H9 (cell line): Measurements from ENCODE around the gene LIMS1. TPM values are rescaled to one million over a fixed set of nuclear protein-coding genes. Genes with fewer than 3 reads are reported as not detected.
"Not testable (repeated sequence)": the region's sequence is repeated elsewhere in the genome, so short reads cannot be mapped to it uniquely, and the experiment has no call there.

Experiments used
- DNase-seq: peaks from one replicate; pipeline ENCODE4 v3.0.0-alpha.2; 2017
- H2AFZ ChIP-seq: one replicate; pipeline ENCODE4 v1.6.1; 2013; ENCODE audit warnings: mild to moderate bottlenecking, low read length, control low read depth, moderate library complexity
- H2AK5ac ChIP-seq: 2 replicates; pipeline ENCODE4 v1.6.1; 2013; ENCODE audit warnings: low read length, control low read depth, mixed read lengths; ENCODE audit not compliant: insufficient read length
- H2BK120ac ChIP-seq: one replicate; pipeline ENCODE4 v1.6.1; 2013; ENCODE audit warnings: low read depth, mild to moderate bottlenecking, low read length, control low read depth, inconsistent platforms; ENCODE audit not compliant: poor library complexity, severe bottlenecking
- H2BK12ac ChIP-seq: 2 replicates; pipeline ENCODE4 v1.6.1; 2013; ENCODE audit warnings: low read length, control low read depth, mixed read lengths, low read depth; ENCODE audit not compliant: insufficient read length
- H2BK15ac ChIP-seq: 2 replicates; pipeline ENCODE4 v1.6.1; 2013; ENCODE audit warnings: low read depth, low read length, control low read depth
- H2BK20ac ChIP-seq: one replicate; pipeline ENCODE4 v1.6.1; 2013; ENCODE audit warnings: low read depth, mild to moderate bottlenecking, low read length, control low read depth, inconsistent platforms; ENCODE audit not compliant: poor library complexity, severe bottlenecking
- H2BK5ac ChIP-seq: 2 replicates; pipeline ENCODE4 v1.6.1; 2013; ENCODE audit warnings: low read length, control low read depth, mixed read lengths; ENCODE audit not compliant: insufficient read length
- H3K14ac ChIP-seq: 2 replicates; pipeline ENCODE4 v1.6.1; 2013; ENCODE audit warnings: low read length, control low read depth; ENCODE audit not compliant: insufficient read depth
- H3K18ac ChIP-seq: 2 replicates; pipeline ENCODE4 v1.6.1; 2013; ENCODE audit warnings: low read depth, mild to moderate bottlenecking, mixed read lengths, low read length, control low read depth; ENCODE audit not compliant: insufficient read length
- H3K23ac ChIP-seq: 2 replicates; pipeline ENCODE4 v1.6.1; 2013; ENCODE audit warnings: low read length, control low read depth, mixed read lengths, low read depth; ENCODE audit not compliant: insufficient read length
- H3K23me2 ChIP-seq: 2 replicates; pipeline ENCODE4 v1.6.1; 2013; ENCODE audit warnings: low read depth, mild to moderate bottlenecking, mixed read lengths, low read length, control low read depth; ENCODE audit not compliant: insufficient read length, poor library complexity, severe bottlenecking
- H3K27ac ChIP-seq: 2 replicates; pipeline ENCODE4 v1.5.1; 2013; ENCODE audit warnings: low read length, control low read depth, mixed read lengths, low read depth; ENCODE audit not compliant: insufficient read length
- H3K27me3 ChIP-seq: 2 replicates; pipeline ENCODE4 v1.6.1; 2013; ENCODE audit warnings: low read length, control low read depth, inconsistent platforms; ENCODE audit not compliant: insufficient read depth
- H3K4ac ChIP-seq: 2 replicates; pipeline ENCODE4 v1.6.1; 2013; ENCODE audit warnings: low read depth, mild to moderate bottlenecking, control low read depth, inconsistent platforms, low read length, moderate library complexity
- H3K4me1 ChIP-seq: 2 replicates; pipeline ENCODE4 v1.6.1; 2013; ENCODE audit warnings: low read length, control low read depth, inconsistent platforms; ENCODE audit not compliant: insufficient read depth
- H3K4me2 ChIP-seq: 2 replicates; pipeline ENCODE4 v1.6.1; 2013; ENCODE audit warnings: low read length, control low read depth, mixed read lengths; ENCODE audit not compliant: insufficient read length, insufficient read depth
- H3K56ac ChIP-seq: 2 replicates; pipeline ENCODE4 v1.6.1; 2013; ENCODE audit warnings: low read depth, mild to moderate bottlenecking, mixed read lengths, low read length, control low read depth; ENCODE audit not compliant: insufficient read length
- H3K79me1 ChIP-seq: 2 replicates; pipeline ENCODE4 v1.6.1; 2013; ENCODE audit warnings: low read depth, mild to moderate bottlenecking, moderate library complexity, low read length, control low read depth, inconsistent platforms; ENCODE audit not compliant: insufficient read depth, poor library complexity, severe bottlenecking
- H3K79me2 ChIP-seq: 2 replicates; pipeline ENCODE4 v1.6.1; 2013; ENCODE audit warnings: low read length, control low read depth, inconsistent platforms; ENCODE audit not compliant: insufficient read depth
- H3K9ac ChIP-seq: 2 replicates; pipeline ENCODE4 v1.6.1; 2013; ENCODE audit warnings: low read length, control low read depth, mixed read lengths; ENCODE audit not compliant: insufficient read length; ENCODE audit errors: extremely low read depth
- H3K9me3 ChIP-seq: one replicate; pipeline ENCODE4 v1.6.1; 2013; ENCODE audit warnings: low read depth, low read length, inconsistent platforms; ENCODE audit not compliant: control insufficient read depth
- H3T11ph ChIP-seq: one replicate; pipeline ENCODE4 v1.6.1; 2013; ENCODE audit warnings: mild to moderate bottlenecking, low read length, control low read depth, inconsistent platforms
- H4K20me1 ChIP-seq: one replicate; pipeline ENCODE4 v1.6.1; 2013; ENCODE audit not compliant: control insufficient read depth, insufficient read length, insufficient read depth
- H4K5ac ChIP-seq: 2 replicates; pipeline ENCODE4 v1.6.1; 2013; ENCODE audit warnings: low read depth, mild to moderate bottlenecking, mixed read lengths, low read length, control low read depth; ENCODE audit not compliant: insufficient read length
- H4K8ac ChIP-seq: replicated peaks from 2 replicates; pipeline ENCODE4 v1.6.1; 2013; ENCODE audit warnings: low read length, control low read depth, mixed read lengths, low read depth; ENCODE audit not compliant: insufficient read length
- H4K91ac ChIP-seq: 2 replicates; pipeline ENCODE4 v1.6.1; 2013; ENCODE audit warnings: low read depth, mild to moderate bottlenecking, moderate library complexity, mixed read lengths, low read length, control low read depth; ENCODE audit not compliant: insufficient read length
- H3K27ac Mint-ChIP-seq, 3 experiments: 2 replicates in 2 of 3; 3 replicates in 1 of 3; pipeline ENCODE4 v1.8.0; 2020 to 2021; ENCODE audit warnings: mixed read lengths in 3 of 3, mild to moderate bottlenecking in 1 of 3, moderate library complexity in 1 of 3
- H3K27me3 Mint-ChIP-seq: 2 replicates; pipeline ENCODE4 v1.8.0; 2021; ENCODE audit warnings: low read depth, mild to moderate bottlenecking, moderate library complexity, mixed read lengths
- H3K36me3 Mint-ChIP-seq, 3 experiments: 2 replicates in 2 of 3; 3 replicates in 1 of 3; pipeline ENCODE4 v1.8.0; 2020 to 2021; ENCODE audit warnings: low read depth in 3 of 3, mixed read lengths in 3 of 3; ENCODE audit not compliant: insufficient read depth in 1 of 3
- H3K4me1 Mint-ChIP-seq, 2 experiments: 2 replicates each; pipeline ENCODE4 v1.8.0; 2020; ENCODE audit warnings: mixed read lengths in 2 of 2
- H3K4me3 Mint-ChIP-seq, 2 experiments: 2 replicates in 1 of 2; 3 replicates in 1 of 2; pipeline ENCODE4 v1.8.0; 2020 to 2021; ENCODE audit warnings: mild to moderate bottlenecking in 2 of 2, mixed read lengths in 2 of 2, moderate library complexity in 1 of 2
- H3K9me3 Mint-ChIP-seq, 2 experiments: 2 replicates in 1 of 2; 3 replicates in 1 of 2; pipeline ENCODE4 v1.8.0; 2020; ENCODE audit warnings: mild to moderate bottlenecking in 2 of 2, mixed read lengths in 2 of 2, moderate library complexity in 1 of 2
- WGBS: extraction: QIAGEN DNeasy Blood & Tissue Kit; methylation state at CpG from one replicate; pipeline ENCODE4 v1.1.7; 2013; ENCODE audit warnings: missing lambda C conversion rate, low lambda C conversion rate, mixed read lengths; ENCODE audit not compliant: insufficient read length; ENCODE audit errors: extremely low coverage; 5-methylcytosine and 5-hydroxymethylcytosine counted together
- total RNA-seq: library from RNA; stranded (reverse); gene quantifications from 2 replicates; pipeline ENCODE4 v1.2.1, GENCODE V29; 2021
- TF ChIP-seq, protein P1 (sequence below): fragments of 200-600 bp; sonication (generic); conservative IDR thresholded peaks from 3 replicates; pipeline ENCODE4 v1.8.0; 2021; ENCODE audit warnings: antibody characterized with exemption, mild to moderate bottlenecking

The LIMS1 gene
- total RNA-seq, 1 experiment from 2014 or later: 37.7 TPM

DNA sequence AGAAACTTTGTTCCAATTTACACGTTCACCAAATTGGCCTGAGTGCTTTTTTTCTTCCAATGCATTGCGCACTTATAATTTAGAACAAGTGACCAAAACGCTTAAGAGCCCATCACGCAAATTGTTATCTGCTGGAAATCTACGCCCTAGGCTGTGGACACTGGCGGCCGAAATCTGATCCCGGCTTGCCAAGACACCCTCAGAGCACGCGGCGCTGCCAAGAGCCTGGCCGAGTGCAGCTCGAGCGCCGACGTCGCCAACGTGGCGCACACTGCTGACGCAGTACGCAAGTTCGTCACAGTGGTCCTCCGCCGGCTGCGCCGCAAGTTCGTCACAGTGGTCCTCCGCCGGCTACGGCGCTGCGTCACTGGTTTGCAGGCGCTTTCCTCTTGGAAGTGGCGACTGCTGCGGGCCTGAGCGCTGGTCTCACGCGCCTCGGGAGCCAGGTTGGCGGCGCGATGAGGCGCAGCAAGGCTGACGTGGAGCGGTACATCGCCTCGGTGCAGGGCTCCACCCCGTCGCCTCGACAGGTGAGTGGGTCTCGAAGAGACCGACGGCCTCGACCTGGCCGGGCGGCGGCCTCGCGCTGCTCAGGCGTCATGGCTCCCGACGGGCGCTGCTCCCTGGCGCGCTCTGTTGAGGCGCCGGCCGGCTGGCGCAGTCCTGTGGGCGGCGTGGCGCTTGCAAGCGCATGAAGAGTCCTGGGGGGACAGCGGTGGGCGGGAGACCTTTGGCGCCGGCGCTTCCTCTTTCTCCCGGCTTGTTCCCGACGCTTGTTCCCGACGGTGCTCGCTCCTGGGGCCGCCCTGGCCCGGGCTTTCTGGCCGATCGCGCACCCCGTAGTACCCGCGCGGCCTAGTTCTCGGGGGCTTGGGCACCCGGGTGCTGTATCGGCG, 185.1 kb downstream of the LIMS1 start, which contains the start of gene RANBP2:
Gene RANBP2 (plus strand): TSS at position 334 of the 896 bp plus-strand sequence. CDS start 125 bp downstream, at position 459.
- Histone ChIP-seq H4K91ac (no peak within 1 kb of the TSS), H4K5ac (no peak within 1 kb of the TSS), H3K79me2 (peaks cover 8% of the 10 kb centered on the region; the same call in 1 of the 2 replicates), H3K56ac (no peak within 1 kb of the TSS), H3K79me1 (no peaks in the 10 kb centered on the region), H4K8ac (no peak within 1 kb of the TSS), H3K27ac (no peak within 1 kb of the TSS), H3K9ac (peak within 1 kb of the TSS; percentile 92), H3K23me2 (no peaks in the 10 kb centered on the region), H2BK120ac (peak within 1 kb of the TSS; percentile 62), H3K4me2 (peak within 1 kb of the TSS; percentile 40), H2BK12ac (no peak within 1 kb of the TSS), H2BK15ac (no peak within 1 kb of the TSS), H4K20me1 (no peaks in the 10 kb centered on the region), H3K9me3 (no peaks in the 10 kb centered on the region), H3K4ac (no peak within 1 kb of the TSS; the same call in 1 of the 2 replicates), H2BK20ac (no peak within 1 kb of the TSS), H2AK5ac (no peak within 1 kb of the TSS), H3K18ac (peak within 1 kb of the TSS; percentile 97), H2AFZ (no peak within 1 kb of the TSS), H3K27me3 (no peaks in the 10 kb centered on the region), H3K23ac (no peak within 1 kb of the TSS), H3T11ph (no peak within 1 kb of the TSS), H3K14ac (peak within 1 kb of the TSS; percentile 99), H3K4me1 (no peaks in the 10 kb centered on the region), H2BK5ac (no peak within 1 kb of the TSS)
- TF ChIP-seq, protein P1, sequence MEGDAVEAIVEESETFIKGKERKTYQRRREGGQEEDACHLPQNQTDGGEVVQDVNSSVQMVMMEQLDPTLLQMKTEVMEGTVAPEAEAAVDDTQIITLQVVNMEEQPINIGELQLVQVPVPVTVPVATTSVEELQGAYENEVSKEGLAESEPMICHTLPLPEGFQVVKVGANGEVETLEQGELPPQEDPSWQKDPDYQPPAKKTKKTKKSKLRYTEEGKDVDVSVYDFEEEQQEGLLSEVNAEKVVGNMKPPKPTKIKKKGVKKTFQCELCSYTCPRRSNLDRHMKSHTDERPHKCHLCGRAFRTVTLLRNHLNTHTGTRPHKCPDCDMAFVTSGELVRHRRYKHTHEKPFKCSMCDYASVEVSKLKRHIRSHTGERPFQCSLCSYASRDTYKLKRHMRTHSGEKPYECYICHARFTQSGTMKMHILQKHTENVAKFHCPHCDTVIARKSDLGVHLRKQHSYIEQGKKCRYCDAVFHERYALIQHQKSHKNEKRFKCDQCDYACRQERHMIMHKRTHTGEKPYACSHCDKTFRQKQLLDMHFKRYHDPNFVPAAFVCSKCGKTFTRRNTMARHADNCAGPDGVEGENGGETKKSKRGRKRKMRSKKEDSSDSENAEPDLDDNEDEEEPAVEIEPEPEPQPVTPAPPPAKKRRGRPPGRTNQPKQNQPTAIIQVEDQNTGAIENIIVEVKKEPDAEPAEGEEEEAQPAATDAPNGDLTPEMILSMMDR: no peak
- H3K27ac Mint-ChIP-seq: peak within 1 kb of the TSS; percentile 85 to 99 (median 96); a peak in 6 of 7 replicates
- no CpG with 5 or more reads among the region's 97 CpGs for WGBS
- peak within 1 kb of the TSS; percentile 78 to 84 for H3K4me3 Mint-ChIP-seq
- DNase-seq: peak; percentile 97
- H3K9me3 Mint-ChIP-seq: no peaks in the 10 kb centered on the region
- peaks cover 12 to 13% of the 10 kb centered on the region in 2 experiments for H3K4me1 Mint-ChIP-seq
- H3K27me3 Mint-ChIP-seq: no peaks in the 10 kb centered on the region
- no peaks in the 10 kb centered on the region; a peak in 3 of 7 replicates for H3K36me3 Mint-ChIP-seq

GRCh38 chr2:108726048-108726447, 191.8 kb downstream of the LIMS1 start:
- H3K4ac ChIP-seq, H3K4me2 ChIP-seq, H2BK12ac ChIP-seq, H3K36me3 Mint-ChIP-seq, H2BK15ac ChIP-seq, H2AFZ ChIP-seq, H3K27me3 Mint-ChIP-seq, DNase-seq, H3T11ph ChIP-seq, H3K23ac ChIP-seq, H4K5ac ChIP-seq, H3K27ac ChIP-seq, H2AK5ac ChIP-seq, H3K18ac ChIP-seq, H4K8ac ChIP-seq, H3K79me2 ChIP-seq, H3K79me1 ChIP-seq, H3K56ac ChIP-seq, H2BK120ac ChIP-seq, H3K9me3 Mint-ChIP-seq, H3K4me1 ChIP-seq, H3K9me3 ChIP-seq, H4K20me1 ChIP-seq, H2BK20ac ChIP-seq, H3K27me3 ChIP-seq, H3K14ac ChIP-seq, H3K23me2 ChIP-seq, H3K4me3 Mint-ChIP-seq, H3K9ac ChIP-seq, H2BK5ac ChIP-seq, H4K91ac ChIP-seq: not testable (repeated sequence)
- no CpG with 5 or more reads among the region's 9 CpGs for WGBS
- Mint-ChIP-seq H3K27ac (peak overlapping the region in 1 of 3 experiments; percentile 74; a peak in 3 of 7 replicates), H3K4me1 (peaks cover 22 to 30% of the 10 kb centered on the region in 2 experiments)
